Osteocyte (in vitro differentiated cells): ENCODE data around the gene NIPAL4. TPM values are rescaled to one million over a fixed set of nuclear protein-coding genes. Genes with fewer than 3 reads are reported as not detected.

Experiments
- DNase-seq: peaks from one replicate; pipeline ENCODE4 v3.0.0; 2021; ENCODE audit warnings: mixed read lengths; ENCODE audit not compliant: unreplicated experiment; ENCODE audit errors: extremely low spot score
- H3K27ac Mint-ChIP-seq: one replicate; pipeline ENCODE4 v1.8.0; 2021; ENCODE audit warnings: mild to moderate bottlenecking, mixed read lengths; ENCODE audit not compliant: unreplicated experiment
- H3K27me3 Mint-ChIP-seq: one replicate; pipeline ENCODE4 v1.8.0; 2021; ENCODE audit warnings: mixed read lengths; ENCODE audit not compliant: unreplicated experiment
- H3K36me3 Mint-ChIP-seq: one replicate; pipeline ENCODE4 v1.8.0; 2021; ENCODE audit warnings: mixed read lengths; ENCODE audit not compliant: unreplicated experiment
- H3K4me1 Mint-ChIP-seq: one replicate; pipeline ENCODE4 v1.8.0; 2021; ENCODE audit warnings: mixed read lengths; ENCODE audit not compliant: unreplicated experiment
- H3K4me3 Mint-ChIP-seq: one replicate; pipeline ENCODE4 v1.8.0; 2021; ENCODE audit warnings: mild to moderate bottlenecking, moderate library complexity, mixed read lengths; ENCODE audit not compliant: unreplicated experiment
- H3K9me3 Mint-ChIP-seq: one replicate; pipeline ENCODE4 v1.8.0; 2021; ENCODE audit warnings: mixed read lengths; ENCODE audit not compliant: unreplicated experiment
- total RNA-seq: library from RNA; stranded (reverse); gene quantifications from 2 replicates; pipeline ENCODE4 v1.2.1, GENCODE V29; 2021
- TF ChIP-seq, protein P1 (sequence below): fragments of 200-600 bp; sonication (generic); IDR thresholded peaks from 2 replicates; pipeline ENCODE4 v1.5.0; 2021; ENCODE audit warnings: antibody characterized with exemption, mild to moderate bottlenecking, moderate library complexity

NIPAL4 gene
- total RNA-seq, 1 donor from 2014 or later, result 2.3 TPM

DNA sequence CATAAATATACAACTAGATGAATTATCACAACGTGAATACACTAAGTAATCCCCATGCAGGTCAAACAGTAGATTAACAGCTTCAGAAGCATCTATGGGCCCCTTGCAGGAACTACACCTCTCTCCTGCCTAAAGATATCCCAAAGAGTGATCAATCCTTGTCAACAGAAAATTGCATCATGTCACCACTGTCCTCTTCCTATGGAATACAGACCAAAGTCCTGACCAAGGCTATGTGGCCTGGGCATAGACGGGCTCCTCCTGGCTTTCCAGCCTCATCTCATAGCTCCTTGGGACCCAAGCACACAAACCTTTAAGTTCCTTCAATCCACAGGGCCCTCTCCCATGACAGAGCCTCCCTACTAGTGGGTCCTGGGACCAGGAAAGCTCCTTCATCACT, 25.3 kb downstream of the NIPAL4 start:
- Mint-ChIP-seq H3K4me3 (no peak overlapping the region), H3K27ac (no peak overlapping the region), H3K36me3 (peaks cover 51% of the 10 kb centered on the region)

DNA sequence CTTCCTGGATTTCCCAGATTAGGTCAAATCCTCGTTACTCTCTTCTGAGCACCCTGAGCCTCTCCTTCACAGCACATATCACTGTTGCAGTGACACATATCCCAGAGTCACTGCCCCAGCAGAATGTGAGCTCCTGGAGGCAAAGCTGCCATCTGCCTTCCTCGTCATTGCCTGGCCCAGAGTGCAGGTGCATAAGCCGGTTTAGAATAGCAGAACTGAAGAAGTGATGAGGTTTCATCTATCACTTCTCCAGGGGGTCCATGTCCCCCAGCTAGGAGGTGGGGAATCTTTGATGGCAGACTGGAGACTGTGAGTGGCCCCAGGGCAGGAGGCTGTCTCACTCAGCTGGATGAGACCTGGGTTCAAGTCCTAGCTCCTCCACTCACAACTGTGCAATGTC, 25.8 kb downstream of the NIPAL4 start:
- no peak overlapping the region for H3K4me3 Mint-ChIP-seq

More for the DNA sequence above, 25.3 kb downstream of the NIPAL4 start:
- no peak for DNase-seq
- no peaks in the 10 kb centered on the region for H3K9me3 Mint-ChIP-seq
- TF ChIP-seq, protein P1, sequence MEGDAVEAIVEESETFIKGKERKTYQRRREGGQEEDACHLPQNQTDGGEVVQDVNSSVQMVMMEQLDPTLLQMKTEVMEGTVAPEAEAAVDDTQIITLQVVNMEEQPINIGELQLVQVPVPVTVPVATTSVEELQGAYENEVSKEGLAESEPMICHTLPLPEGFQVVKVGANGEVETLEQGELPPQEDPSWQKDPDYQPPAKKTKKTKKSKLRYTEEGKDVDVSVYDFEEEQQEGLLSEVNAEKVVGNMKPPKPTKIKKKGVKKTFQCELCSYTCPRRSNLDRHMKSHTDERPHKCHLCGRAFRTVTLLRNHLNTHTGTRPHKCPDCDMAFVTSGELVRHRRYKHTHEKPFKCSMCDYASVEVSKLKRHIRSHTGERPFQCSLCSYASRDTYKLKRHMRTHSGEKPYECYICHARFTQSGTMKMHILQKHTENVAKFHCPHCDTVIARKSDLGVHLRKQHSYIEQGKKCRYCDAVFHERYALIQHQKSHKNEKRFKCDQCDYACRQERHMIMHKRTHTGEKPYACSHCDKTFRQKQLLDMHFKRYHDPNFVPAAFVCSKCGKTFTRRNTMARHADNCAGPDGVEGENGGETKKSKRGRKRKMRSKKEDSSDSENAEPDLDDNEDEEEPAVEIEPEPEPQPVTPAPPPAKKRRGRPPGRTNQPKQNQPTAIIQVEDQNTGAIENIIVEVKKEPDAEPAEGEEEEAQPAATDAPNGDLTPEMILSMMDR, result no peak
- no peaks in the 10 kb centered on the region for H3K27me3 Mint-ChIP-seq
- H3K4me1 Mint-ChIP-seq, result no peaks in the 10 kb centered on the region

DNA sequence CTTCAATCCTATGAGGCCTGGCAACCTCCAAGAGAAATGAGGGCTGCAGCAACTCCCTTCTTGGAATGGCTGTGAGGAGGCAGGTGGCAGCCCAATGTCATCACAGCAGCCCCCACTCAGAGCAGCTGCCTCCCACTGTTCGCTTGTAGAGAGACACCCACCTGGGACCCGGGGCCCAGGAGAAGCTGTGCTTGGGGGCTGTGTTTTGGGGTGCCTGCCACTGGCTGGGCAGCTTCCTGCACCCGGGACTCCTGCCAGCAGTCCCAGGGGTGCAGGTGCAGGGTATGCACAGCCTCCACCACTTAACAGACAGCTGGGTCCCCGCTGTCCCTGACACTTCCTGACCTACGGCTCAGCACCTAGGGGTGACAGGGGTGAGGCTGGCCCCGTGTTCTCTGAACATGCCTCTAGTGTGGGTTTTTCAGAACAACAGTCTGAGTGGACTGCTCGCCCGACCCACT, 26.2 kb downstream of the NIPAL4 start:
- Mint-ChIP-seq H3K9me3 (no peaks in the 10 kb centered on the region), H3K4me1 (no peaks in the 10 kb centered on the region), H3K27me3 (no peaks in the 10 kb centered on the region), H3K27ac (no peak overlapping the region), H3K36me3 (peaks cover 54% of the 10 kb centered on the region), H3K4me3 (no peak overlapping the region)
- no peak for DNase-seq
- TF ChIP-seq, protein P1, result no peak

More for the DNA sequence above, 25.8 kb downstream of the NIPAL4 start:
- DNase-seq, result no peak
- TF ChIP-seq, protein P1, result no peak
- H3K4me1 Mint-ChIP-seq, result no peaks in the 10 kb centered on the region
- peaks cover 52% of the 10 kb centered on the region for H3K36me3 Mint-ChIP-seq
- no peaks in the 10 kb centered on the region for H3K27me3 Mint-ChIP-seq
- H3K9me3 Mint-ChIP-seq, result no peaks in the 10 kb centered on the region
- no peak overlapping the region for H3K27ac Mint-ChIP-seq

DNA sequence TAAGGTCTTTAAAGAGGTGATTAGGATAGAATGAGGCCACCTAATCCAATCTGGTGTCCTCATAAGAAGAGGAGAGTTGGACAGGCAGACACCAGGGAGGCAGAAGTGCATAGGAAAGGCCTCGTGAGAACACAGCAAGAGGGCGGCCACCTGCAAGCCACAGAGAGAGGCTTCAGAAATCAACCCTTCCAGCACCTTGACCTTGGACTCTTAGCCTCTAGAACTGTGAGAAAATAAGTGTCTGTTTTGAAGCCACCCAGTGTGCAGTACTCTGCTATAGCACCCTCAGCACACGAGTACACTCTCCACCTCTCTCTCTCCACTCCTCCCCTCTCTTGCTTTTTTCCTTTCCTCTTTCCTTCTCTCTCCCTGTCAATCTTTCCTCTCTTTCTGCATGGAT, 26.8 kb downstream of the NIPAL4 start:
- no peak overlapping the region for H3K27ac Mint-ChIP-seq
- no peaks in the 10 kb centered on the region for H3K27me3 Mint-ChIP-seq
- no peaks in the 10 kb centered on the region for H3K4me1 Mint-ChIP-seq
- H3K9me3 Mint-ChIP-seq, result no peaks in the 10 kb centered on the region
- no peak overlapping the region for H3K4me3 Mint-ChIP-seq
- H3K36me3 Mint-ChIP-seq, result peaks cover 55% of the 10 kb centered on the region
- TF ChIP-seq, protein P1, result no peak
- no peak for DNase-seq

DNA sequence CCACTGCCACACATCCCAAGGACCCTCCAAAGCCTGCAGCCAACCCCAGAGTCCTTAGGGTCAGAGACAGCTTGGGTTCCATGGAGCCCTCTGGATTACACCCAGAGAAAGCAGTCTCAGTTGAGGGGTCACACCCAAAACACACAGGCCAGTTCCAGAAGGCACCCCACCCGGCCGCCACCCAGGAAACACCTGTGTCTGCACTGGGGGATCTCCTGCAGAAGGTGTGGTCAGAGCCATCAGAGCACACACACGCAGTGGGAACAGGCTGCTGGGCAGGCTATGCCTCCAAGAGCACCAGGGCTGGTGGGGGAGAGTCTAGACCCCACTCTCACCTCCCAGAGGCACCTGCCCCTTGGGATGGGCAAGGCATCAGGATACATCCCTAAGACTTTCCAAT, 27.3 kb downstream of the NIPAL4 start:
- Mint-ChIP-seq H3K27ac (no peak overlapping the region), H3K9me3 (no peaks in the 10 kb centered on the region), H3K4me1 (no peaks in the 10 kb centered on the region), H3K36me3 (peaks cover 50% of the 10 kb centered on the region), H3K27me3 (no peaks in the 10 kb centered on the region), H3K4me3 (no peak overlapping the region)
- no peak for DNase-seq
- TF ChIP-seq, protein P1, result no peak
